Kidney glomerular epithelial cell (primary cell): Measurements from ENCODE around the gene RSPH9.
A peak's percentile ranks its signal among the peaks of the same experiment; 100 is the strongest.

Experiments
- DNase-seq: peaks from one replicate; lab custom pipeline; 2025; lab: John Stamatoyannopoulos, UW

Gene RSPH9

DNA sequence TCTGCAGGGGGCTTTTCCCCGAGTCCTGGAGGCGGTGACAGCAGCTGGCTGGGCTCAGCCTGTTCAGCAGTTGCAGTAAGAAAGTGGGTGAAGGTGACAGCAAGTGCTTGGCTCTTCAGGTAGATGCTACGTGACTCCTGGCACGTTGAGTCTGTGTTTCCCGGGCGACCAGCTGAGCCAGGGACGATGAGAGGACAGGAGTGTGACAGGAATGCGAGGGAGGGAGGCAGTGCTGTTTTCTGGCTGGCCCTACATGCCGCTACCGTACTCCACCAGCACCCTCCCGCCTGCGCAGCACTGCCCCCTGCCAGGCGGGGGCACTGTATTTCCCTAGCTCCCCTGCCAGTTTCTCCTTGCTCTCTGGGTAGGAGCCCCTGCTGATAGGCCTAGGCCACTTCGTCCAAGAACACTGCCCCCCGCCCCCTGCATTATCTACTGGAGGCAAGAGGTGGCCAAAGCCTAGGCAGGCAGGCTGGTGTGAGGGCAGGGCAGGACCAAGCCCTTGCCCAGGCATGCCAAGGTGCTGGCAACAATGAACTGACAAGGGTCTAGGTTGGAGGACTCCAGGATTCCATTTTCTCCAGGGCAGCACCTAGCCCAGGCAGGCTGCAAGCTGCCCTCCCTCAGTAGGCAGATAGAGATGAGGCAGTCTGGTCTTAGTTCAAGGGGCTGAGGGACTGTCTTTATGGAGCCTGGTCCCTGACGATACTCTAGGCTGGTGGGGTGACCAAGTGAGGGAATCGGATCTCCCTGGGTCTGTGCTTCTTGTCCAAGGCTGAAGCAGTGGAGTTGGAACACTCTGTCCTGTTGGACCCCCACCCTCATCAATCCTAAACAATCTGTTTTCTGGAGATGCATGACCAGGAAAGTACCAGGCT is 23.6 kb downstream of the RSPH9 start:
- DNase-seq: peak; percentile 95

DNA sequence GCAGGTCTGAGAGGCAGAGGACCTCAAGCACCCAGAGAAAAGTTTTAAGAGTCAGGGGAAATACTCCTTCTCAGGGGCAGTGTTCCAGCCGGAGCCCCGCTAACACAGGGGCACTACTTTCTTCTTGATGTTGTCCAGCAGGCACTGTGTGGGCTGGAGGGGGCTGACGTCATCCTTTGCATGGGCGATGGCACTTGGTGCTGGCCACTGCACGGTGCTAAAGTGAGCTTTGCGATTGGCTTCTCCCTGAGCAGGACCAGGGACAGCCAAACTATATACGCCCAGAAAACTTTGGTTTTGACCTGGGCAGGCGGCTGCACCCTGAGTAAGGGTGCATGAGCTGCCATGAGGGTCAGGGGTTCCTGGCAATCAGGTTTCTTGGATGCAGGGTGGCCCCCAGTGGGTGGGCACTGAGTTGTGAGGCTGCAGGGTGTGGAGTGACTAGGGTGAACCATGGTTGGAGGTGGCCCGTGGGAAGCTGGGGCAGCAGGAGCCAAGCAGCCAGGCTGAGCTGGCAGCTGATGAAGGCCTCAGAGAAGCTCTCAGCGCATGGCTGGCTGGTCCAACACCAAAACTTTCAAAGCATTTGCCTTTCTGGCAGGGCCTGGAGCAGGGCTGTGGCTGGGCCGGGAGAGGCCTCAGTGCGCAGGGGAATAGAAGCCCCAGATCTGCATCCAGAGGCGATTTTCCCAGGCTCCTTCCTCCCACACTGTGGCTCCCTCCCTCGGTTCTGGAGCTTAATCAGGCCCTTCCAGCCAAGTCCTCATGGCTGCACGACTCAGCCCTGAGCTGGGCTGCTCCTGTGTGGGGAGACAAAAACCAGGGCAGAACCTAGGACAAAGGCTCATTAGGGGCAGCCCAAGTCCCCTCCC is 24.4 kb downstream of the RSPH9 start:
- DNase-seq: peak; percentile 56

DNA sequence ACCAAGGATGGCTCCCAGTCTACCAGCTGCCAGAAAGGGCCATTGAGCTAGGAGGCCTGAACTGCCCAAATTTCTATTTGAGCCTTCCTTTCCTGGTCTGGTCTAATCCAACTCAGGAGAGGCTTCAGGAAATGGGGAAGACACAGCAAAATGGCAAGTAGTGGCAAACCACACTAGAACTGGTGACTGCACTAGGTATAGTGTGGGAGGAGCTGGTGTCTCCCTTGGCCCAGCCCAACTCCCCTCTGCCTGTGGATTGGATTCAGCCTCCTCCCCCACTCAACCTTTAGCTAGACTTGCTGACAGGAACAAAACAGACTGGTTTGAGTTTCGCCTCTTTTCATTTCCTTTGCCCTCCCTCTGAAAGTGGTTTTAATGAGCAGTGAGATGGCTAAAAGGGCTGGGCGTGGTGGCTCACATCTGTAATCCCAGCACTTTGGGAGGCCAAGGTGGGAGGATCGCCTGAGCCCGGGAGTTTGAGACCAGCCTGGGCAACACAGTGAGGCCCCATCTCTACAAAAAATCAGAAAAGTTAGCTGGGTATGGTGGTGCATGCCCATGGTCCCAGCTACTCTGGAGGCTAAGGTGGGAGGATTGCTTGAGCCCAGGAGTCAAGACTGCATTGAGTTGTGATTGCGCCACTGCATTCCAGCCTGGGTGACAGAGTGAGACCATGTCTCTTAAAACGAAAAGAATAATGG is 25.2 kb downstream of the RSPH9 start:
- peak; percentile 5 for DNase-seq

DNA sequence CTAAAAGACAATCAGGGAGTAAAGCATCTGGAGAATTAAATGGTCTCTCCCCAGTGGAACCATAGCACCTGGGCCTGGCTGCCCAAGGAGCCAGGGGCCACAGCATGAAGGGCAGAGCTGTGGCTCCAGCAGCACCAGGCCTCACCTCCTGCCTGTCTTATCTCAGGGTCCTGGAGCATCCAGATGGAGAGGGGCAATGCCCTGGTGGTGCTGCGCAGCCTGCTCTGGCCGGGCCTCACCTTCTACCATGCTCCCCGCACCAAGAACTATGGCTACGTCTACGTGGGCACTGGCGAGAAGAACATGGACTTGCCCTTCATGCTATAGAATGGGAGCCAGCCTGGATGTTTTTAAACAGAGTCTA is 25.8 kb downstream of the RSPH9 start:
- no peak for DNase-seq

DNA sequence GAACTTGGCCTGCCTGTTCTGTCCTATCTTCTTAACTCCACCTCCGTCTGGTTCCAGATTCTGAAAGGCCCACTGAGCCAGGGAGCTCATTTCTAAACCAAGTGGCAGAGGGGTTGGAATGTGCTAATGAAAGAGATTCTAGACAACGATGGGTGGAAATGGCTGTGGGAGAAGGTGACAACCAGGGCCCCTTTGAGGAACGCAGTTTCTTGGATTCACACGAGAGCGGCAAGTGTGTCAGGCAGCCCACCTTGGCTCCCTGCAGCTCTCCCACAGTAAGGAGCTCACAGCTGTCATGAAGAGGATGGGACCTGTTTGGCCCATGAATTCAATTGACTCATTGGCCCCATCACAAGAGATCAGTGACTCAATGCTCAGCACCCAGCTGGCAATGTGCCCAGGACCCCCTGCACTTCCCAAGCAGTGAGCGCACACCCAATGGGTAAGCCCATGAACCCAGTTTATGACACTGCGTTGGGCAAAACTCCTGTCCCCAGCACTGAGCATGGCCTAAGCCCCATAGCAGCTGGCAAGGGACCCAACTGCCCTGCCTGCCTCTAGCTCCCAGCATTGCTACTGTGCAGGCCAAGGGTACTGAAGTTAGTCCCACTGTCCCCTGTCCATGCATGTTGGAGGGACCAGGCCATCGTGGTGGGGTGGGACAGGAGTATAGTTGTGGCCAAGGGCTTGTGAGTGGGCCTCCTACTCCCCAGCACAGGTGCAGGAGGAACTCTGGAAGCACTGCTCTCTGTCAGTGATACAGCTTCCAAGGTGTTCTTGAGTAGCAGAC is 26.4 kb downstream of the RSPH9 start:
- no peak for DNase-seq

DNA sequence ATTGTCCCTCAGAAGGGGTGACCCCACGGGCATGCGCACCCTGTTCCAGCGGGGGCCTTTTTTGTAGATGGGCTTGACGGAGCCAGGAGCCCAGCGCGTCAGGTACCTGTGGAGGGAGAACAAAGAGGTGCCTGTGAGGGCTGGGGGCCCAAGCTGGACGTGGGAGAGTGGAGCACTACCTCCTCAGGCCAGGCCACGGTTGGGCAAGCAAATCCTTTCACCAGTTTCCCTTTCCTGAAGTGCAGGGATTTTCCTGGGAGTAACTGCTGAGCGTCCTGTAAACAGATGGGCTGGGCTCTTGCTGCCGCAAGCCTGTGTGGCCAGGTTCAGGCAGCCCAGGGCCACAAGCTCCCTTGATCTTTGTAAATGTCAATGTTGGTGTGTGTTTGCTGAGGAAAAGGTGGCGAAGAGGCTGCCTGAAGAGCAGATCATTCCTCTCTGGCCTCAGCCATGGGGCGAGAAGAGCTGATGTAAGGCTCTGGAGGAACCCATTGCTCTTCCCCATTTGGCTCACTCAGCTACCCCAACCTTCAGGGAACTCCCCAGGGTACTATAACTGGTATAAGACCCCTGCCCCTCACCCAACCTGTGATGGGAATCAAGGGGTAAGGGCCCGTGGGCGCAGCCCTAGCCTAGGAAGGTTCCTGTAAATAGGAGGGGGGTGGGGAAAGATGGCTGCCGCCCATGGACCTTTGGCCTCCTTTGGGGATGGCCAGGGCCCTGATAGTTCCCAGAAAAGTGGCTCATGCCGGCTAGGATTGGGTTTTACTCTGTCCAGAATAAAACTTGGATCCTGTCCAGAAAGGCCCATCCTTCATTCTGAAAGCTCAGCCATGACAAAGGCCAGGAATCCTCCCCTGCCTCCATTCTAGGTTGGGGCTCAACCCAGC is 27.2 kb downstream of the RSPH9 start:
- no peak for DNase-seq

DNA sequence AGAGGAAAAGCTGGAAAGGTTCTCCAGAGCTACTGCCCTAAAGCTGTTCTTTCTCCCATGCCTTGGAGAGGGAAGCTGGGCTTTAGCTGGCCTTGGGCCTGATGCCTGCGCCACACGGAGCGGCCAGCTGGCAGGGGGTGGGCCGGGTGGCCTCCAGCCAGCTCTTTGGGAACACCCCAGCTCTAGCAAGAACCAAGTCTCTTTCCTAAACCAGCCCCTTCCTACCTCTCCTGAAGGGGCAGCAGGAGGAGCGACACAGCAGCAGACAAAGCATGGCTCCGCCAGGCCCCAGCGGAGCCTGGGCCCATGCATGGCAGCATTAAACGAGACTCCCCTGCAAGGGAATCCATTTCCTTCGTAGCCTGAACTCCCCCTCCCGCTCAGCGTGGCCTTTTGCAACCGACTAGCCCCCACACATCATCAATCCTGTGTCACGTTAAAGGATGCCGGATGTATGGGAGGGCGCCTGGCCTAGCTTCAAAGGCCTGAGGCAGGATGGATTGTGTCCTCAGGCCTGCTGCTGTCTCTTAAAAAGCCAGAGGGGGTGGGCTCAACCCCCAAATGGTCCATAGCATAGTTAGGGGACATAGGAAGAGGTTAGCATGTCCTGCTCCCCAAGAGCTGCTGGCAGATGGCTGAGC is 28.7 kb downstream of the RSPH9 start:
- no peak for DNase-seq

DNA sequence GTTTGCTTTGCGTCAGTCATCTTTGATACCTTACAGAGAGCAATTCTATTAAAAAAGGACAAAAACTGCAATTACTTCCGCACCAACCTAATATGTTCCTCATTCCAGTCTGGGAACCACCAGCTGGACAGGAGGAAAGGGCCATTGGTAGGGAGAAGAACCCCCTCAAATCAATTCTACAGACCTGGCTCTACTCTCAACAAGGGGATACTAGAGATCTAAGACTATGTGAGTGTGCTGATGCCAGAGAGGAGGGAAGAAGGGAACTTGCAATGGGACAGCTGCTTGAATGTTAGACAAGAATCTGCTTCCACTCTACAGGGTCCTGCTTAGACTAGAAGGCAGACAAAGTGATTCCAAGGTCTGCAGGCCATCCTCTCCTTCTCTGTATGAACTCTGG is 29.5 kb downstream of the RSPH9 start:
- no peak for DNase-seq

DNA sequence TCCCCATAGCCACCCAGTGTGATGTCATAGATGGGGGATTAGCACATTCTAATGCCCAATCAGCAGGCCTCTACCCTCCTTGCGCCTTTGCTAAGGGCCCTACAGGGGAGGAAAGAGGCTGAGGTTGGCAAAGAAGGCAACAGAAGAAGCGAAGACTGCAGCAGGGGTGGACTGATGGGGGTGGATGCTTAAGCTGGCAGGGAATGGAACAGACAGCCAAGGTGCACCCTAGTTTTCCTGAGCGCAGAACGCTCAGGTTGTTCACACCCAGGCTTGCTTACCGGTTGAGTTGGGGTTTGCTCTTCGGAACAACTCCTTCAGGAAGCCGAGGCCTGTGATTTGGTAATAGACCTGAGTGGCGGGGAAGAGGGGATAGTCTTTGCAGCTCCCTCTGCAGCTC is 30.1 kb downstream of the RSPH9 start:
- DNase-seq: no peak

DNA sequence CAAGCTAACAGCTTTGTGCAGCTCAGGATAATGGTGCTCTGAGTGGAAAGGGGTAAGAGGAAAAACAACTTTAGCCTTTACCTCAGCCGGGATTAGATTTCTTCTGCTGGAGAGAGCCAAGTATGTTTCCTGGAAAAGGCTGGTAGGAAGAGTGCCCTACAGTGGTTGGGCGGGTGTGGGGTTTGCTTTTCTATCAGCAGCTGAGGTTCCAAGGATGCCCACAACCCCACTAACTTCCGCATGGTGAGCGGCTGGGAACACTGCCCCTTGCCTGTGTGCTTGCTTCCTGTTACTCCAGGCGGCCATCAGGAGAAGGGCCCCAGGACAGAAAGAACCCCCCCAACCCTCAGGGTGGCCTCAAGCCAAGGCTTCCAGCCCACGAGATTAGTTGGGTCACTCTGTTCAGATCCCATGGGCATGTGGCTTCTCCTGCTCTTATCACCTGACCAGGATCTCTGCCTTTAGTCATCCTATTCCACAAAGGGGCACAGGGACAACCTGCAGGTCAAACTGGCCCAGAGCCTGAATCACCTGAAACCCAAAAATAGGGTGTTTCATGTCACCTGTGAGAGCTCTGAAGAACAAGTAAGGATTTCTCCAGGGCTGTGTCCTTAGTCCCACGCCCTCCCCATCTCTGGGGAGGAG is 32.2 kb downstream of the RSPH9 start:
- DNase-seq: no peak

DNA sequence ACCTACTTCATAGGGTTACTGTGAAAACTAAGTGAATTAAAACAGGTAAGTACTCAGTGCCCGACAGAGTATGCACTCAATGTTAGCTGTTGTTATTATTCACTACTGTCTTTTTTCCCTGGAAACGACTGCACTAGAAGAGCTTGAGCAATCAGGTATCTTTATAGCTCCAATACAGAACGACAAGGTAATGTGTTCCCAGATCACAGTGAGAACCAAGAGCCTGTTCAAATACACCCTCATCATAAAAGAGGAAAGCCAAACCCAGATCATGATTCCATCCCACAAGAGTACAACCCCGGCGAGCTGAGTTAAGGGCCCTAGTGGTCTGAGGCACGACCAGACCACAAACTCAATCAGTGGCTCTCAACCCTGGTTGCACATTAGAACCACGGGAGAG is 32.9 kb downstream of the RSPH9 start:
- DNase-seq: no peak

DNA sequence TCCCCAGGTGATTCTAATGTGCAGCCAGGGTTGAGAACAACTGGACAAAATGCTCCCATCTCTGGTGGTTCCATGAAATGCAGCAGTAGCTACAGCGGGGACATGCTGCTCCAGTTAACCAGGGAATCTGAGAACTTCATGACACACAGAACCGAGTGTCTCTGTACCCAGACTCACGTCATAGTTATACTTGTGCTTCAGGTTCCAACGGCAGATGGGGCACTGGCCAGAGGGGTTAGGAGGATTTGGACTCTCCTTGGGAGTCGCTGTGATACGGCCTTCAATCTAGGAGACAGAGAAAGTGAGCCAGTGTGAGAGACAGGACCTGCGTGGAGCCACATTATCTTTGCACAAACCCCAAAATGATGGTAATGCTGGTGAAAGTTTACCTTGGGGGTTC is 33.5 kb downstream of the RSPH9 start:
- no peak for DNase-seq

DNA sequence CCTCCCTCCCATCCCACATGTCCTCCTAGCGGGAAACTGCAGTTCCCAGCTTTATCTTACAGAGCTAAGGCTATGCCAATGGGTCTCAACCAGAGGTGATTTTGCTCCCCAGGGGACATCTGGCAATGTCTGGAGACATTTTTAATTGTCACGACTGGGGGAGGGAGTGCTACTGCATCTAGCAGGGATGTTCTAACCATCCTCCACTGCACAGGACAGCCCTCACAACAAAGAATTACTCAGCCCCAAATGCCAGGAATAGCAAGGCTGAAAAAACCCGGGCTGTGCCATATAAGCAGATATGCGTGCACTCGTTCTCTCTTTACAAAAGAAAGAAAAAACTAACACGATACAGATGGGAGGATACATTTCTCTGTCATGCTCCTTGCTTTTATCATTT is 34.2 kb downstream of the RSPH9 start:
- DNase-seq: no peak

DNA sequence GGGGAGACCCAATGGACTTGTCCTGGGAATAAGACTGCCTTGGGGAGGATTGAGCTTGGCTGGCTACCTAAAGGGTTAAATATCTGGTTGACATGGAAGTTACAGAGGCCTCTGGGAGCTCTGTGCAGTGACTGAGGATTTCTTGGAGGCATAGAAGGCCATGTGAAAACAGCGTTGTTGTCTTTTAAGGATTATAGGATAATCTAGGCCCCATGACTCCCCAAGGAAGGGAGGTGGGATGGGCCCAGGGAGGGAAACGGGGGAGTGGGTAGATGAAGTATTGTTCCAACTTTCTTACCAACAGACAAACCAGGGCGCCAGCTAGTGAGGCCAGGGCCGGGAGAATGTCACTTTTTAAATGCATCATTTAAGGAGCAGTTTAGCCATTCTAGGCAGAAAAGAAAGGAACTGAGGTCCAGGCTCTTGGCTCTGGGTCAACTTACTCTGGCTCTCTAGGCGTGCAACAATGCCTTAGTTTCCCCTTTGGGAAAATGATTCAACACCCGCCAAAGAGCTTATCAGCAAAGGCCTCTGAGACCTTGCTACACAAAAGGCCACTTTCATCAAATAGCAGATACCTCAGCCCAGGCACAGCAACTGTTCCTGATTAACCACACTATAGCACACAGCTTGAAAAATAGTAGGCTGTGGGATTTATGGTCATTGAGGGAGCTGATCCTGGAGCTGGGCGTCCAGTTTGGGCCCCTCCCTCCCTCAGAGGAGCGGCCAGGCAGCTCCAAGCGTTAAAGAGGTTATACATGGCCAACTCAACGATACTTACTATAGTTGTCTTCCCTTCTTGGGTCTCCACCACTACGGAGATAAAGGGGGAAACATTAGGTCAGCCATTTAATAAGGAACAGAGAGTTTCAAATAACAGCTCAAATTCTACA is 35.7 kb downstream of the RSPH9 start:
- DNase-seq: no peak

DNA sequence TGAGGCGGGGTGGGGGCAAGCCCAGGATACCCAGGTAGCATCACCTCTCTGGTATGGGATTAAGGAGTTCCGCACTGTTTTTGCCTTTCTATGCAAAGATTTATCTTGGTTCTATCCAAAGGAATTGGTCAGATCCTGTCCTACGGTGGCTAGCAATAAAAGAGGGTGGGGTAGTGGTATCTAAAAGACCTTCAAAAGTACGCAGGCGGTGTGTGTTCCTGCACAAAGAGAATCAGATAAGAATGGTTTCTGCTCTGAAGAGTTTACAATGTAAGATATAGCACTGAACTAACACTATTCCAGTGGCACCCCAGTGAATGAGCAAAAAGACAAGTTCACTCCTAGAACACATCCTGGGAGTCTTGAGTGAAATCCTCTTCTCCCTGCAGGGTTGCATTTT is 36.5 kb downstream of the RSPH9 start:
- DNase-seq: no peak

DNA sequence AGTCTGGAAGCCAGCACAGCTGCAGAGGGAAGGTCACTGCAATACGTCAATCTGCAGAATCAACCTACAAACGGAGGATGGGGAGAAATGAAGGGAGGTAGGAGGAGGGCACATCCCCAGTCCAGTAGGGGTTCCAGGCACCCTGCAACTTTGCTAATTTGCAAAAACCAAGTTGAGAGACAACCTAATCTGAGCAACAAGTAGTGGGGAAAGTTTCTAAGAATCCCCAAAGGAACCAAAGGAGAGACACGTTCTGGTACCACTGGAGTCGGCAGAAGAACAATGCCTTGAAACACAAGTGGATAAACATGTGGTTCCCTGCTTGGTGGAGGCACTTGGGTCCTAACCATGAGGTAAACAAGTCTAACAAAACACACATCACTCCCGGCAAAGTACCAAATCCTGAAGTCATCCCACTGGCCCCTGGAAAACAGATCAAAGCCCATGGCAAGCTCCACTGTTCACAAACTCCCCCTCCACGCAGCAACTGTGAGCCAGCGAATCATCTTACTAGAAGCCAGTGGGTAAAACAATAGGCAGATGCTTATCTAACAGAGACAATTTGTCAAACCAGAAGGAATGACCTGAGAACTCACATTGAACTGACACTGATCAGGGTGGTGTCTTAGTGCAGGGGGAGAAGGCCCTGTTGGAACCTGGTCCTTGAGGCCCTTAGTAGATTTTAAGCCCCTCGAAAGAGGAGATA is 38.0 kb downstream of the RSPH9 start:
- no peak for DNase-seq

DNA sequence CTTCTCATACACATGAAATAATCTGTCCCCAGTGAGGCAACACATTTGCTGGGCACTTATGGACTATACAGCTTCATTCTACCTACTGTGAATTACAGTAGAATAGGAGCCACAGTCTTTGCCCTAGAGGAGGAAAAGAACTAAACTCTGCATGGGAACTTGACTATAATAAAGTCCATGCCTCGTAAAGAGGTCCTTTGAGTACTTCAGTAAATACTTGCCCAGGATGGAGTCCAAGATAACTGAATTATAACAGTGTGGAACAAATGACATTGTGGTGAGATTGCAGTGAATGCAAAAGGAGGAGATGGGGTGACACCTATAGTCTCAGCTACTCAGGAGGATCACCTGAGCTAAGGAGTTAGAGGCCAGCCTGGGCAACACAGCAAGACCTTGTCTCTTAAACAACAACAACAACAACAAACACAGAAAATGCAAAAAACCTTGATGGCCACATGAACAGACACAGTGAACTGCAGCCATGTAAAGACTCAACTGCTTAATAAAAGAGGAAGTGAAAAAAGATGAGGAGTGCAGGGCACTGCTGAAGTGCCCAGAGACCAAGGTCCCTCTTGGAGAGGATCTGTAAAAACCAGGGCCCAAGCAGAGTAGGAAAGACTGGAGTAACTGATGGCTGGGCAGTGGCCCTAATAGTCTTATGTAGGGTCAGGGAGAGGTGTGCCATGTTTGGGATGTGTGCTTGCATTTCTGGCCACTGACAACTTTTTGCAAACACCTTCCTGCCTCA is 39.0 kb downstream of the RSPH9 start:
- DNase-seq: no peak
